ENCODE results near the gene PMF1. TPM values are rescaled to one million over a fixed set of nuclear protein-coding genes. Genes with fewer than 3 reads are reported as not detected.

Gene PMF1
- total RNA-seq, 1 donor, result 44.6 TPM

DNA sequence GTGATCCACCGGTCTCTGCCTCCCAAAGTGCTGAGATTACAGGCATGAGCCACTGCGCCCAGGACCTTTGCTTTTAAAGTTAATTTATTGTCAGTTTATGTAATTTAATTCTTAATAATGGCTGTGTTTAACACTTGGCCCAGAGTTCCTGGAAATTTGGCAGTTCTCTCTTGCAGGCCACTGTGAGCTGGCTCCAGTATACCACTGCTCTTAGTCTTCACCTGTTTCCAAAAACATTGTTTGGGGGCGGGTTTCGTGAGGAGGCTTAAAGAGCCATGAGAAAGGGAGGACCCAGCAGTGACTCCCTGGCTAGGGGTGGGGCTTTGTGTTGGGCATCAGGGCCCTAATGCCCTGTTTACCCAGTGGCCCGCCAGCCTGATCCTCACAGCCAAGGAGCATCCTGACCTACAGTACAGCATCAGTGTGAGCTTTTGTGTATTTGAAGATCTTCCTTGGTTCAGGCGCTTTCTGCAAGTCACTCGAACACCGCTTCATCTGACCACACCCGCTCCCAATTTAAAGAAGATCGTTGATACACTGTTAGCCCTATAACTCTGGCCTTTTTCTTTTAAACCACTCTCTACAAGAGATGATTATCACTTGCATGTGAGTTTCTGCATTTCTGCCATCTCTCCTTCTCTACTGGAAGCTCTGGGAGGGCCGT is 17.1 kb downstream of the PMF1 start:
- no peak overlapping the region for H3K4me3 ChIP-seq (ENCODE audit: low read depth, low read length)
- TF ChIP-seq, protein P1, sequence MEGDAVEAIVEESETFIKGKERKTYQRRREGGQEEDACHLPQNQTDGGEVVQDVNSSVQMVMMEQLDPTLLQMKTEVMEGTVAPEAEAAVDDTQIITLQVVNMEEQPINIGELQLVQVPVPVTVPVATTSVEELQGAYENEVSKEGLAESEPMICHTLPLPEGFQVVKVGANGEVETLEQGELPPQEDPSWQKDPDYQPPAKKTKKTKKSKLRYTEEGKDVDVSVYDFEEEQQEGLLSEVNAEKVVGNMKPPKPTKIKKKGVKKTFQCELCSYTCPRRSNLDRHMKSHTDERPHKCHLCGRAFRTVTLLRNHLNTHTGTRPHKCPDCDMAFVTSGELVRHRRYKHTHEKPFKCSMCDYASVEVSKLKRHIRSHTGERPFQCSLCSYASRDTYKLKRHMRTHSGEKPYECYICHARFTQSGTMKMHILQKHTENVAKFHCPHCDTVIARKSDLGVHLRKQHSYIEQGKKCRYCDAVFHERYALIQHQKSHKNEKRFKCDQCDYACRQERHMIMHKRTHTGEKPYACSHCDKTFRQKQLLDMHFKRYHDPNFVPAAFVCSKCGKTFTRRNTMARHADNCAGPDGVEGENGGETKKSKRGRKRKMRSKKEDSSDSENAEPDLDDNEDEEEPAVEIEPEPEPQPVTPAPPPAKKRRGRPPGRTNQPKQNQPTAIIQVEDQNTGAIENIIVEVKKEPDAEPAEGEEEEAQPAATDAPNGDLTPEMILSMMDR (IDR thresholded peaks at IDR 0.05; ENCODE audit: insufficient read depth, low read length), result no peak
- no peak for DNase-seq (ENCODE audit: low read depth)

DNA sequence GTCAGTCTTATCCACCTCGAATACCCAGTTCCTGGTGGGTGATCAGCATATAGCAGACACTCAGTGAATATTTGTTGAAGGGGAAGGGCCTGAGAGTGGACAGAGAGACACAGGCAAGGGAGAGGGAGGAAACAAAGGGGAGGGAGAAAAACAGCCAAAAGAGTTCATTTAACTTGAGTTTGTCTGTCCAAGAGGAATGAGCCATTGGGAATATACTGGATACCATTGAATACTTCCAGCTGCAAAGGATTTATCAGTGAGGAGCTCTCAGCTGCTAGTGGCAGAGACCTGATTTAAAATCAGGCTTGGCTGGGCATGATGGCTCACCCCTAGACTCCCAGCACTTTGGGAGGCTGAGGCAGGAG is 17.6 kb downstream of the PMF1 start:
- DNase-seq (ENCODE audit: low read depth), result no peak
- no peak overlapping the region for H3K4me3 ChIP-seq (ENCODE audit: low read depth, low read length)
- TF ChIP-seq, protein P1 (IDR thresholded peaks at IDR 0.05; ENCODE audit: insufficient read depth, low read length), result no peak

DNA sequence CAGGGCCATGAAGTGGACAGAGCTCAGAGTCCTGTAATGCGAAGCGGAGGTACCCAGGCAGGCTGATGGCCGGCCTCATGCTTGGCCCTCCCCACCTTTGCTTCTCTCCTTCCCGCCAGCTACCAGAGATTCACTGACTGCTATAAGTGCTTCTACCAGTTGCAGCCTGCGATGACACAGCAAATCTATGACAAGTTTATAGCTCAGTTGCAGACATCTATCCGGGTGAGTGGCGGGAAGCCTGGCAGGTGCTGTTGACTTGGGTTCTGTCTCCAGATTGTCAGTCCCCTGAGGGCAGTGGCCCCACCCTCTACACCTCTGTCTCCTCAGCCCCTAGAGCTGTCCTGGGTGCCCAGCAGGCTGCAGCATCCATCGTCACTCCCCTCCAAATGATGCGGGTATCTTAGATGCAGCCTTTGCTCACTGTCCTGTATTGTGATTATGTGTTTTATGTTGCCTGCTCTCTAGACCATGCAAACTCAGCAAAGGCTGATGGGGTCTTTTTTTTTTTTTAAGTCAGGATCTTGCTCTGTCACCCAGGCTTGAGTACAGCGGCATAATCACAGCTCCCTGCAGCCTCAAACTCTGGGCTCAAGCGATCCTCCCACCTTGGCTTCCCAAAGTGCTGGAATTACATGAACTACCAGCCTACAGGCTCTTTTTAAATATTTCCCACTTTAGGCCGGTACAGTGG is 19.5 kb downstream of the PMF1 start:
- no peak for DNase-seq (ENCODE audit: low read depth)
- TF ChIP-seq, protein P1 (IDR thresholded peaks at IDR 0.05; ENCODE audit: insufficient read depth, low read length), result no peak
- no peak overlapping the region for H3K4me3 ChIP-seq (ENCODE audit: low read depth, low read length)

DNA sequence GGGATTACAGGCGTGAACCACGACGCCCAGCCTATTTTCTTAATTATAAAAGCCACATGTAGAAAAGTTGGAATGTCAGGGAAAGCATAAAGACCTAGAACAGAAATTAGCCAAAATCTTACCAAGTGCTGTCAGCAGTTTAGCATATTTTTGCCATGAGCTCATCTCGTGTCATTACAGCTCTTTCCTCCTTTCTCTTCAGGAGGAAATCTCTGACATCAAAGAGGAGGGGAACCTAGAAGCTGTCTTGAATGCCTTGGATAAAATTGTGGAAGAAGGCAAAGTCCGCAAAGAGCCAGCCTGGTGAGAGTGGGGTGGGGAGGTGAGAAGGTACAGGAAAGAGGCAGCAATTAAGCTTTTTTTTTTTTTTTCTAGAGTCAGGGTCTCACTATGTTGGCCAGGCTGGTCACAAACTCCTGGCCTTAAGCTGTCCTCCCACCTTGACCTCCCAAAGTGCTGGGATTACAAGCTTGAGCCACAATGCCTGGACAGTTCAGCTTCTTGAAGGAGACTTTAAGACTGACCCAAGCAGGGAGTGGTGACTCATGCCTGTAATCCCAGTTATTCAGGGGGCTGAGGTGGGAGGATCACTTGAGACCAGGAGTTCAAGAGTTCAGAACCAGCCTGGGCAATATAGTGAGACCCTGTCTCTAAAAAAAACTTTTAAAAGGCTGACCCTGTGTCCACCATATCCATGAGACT is 20.8 kb downstream of the PMF1 start:
- TF ChIP-seq, protein P1 (IDR thresholded peaks at IDR 0.05; ENCODE audit: insufficient read depth, low read length), result no peak
- no peak overlapping the region for H3K4me3 ChIP-seq (ENCODE audit: low read depth, low read length)
- DNase-seq (ENCODE audit: low read depth), result peak; percentile 85

DNA sequence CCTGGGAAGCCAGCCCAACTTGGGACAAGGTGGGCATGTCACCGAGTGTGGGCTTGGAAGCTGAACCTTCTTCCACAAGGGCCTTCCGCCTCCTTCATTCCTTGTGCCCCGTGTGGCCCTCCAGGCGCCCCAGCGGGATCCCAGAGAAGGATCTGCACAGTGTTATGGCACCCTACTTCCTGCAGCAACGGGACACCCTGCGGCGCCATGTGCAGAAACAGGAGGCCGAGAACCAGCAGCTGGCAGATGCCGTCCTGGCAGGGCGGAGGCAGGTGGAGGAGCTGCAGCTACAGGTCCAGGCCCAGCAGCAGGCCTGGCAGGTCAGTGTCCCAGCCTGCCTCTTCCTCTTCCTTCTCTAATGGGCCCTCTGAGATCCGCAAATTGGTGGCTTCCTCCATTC is 23.4 kb downstream of the PMF1 start:
- DNase-seq (ENCODE audit: low read depth), result no peak
- no peak overlapping the region for H3K4me3 ChIP-seq (ENCODE audit: low read depth, low read length)
- TF ChIP-seq, protein P1 (IDR thresholded peaks at IDR 0.05; ENCODE audit: insufficient read depth, low read length), result no peak

DNA sequence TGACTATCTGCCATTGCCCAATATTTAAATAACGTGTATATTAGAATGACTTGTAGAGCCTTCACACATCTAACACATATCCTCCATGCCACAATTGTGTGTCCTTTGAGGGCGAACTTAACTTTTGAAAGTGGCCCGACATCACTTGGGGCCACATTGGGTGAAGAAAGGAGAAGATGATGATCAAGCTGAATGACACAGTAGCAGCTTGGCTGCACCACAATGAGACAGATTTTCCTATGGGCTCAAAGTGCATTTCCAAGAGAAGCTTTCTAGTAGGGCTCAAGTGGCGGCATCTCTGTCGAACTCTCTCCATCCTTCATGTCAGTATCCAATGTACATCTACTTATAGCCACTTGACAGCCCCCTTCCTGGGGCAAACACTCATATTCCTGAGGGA is 25.4 kb downstream of the PMF1 start:
- H3K4me3 ChIP-seq (ENCODE audit: low read depth, low read length), result no peak overlapping the region
- DNase-seq (ENCODE audit: low read depth), result no peak
- TF ChIP-seq, protein P1 (IDR thresholded peaks at IDR 0.05; ENCODE audit: insufficient read depth, low read length), result no peak
